PC-9 (cell line): ENCODE data around the gene CTSE.
"Not testable (repeated sequence)": the region's sequence is repeated elsewhere in the genome, so short reads cannot be mapped to it uniquely, and the experiment has no call there.

Experiments used
- EZH2 ChIP-seq: fragments of 200-600 bp; sonication (generic); IDR thresholded peaks from 2 replicates; pipeline ENCODE4 v1.8.0; 2017; ENCODE audit warnings: antibody characterized with exemption, low read depth
- TF ChIP-seq, protein P1 (sequence below): fragments of 200-600 bp; sonication (generic); conservative IDR thresholded peaks from 2 replicates; pipeline ENCODE4 v1.6.1; 2017; ENCODE audit warnings: mixed run types, antibody characterized with exemption, mild to moderate bottlenecking, moderate library complexity

- TF ChIP-seq, protein P1, sequence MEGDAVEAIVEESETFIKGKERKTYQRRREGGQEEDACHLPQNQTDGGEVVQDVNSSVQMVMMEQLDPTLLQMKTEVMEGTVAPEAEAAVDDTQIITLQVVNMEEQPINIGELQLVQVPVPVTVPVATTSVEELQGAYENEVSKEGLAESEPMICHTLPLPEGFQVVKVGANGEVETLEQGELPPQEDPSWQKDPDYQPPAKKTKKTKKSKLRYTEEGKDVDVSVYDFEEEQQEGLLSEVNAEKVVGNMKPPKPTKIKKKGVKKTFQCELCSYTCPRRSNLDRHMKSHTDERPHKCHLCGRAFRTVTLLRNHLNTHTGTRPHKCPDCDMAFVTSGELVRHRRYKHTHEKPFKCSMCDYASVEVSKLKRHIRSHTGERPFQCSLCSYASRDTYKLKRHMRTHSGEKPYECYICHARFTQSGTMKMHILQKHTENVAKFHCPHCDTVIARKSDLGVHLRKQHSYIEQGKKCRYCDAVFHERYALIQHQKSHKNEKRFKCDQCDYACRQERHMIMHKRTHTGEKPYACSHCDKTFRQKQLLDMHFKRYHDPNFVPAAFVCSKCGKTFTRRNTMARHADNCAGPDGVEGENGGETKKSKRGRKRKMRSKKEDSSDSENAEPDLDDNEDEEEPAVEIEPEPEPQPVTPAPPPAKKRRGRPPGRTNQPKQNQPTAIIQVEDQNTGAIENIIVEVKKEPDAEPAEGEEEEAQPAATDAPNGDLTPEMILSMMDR: not testable (repeated sequence)
- TF ChIP-seq EZH2: not testable (repeated sequence)
Observed at GRCh38 chr1:206052231-206052865, 28.7 kb upstream of the CTSE start.
